NCI-H2081 treated with DMSO at 0.1 percent for 48 hours (cell line): ENCODE data around the gene CYP4B1.
"Not testable (repeated sequence)": the region's sequence is repeated elsewhere in the genome, so short reads cannot be mapped to it uniquely, and the experiment has no call there.

Experiments used
- DNase-seq: peaks from one replicate; lab custom pipeline; 2025; lab: John Stamatoyannopoulos, UW

The CYP4B1 gene

GRCh38 chr1:46816930-46817329 lies 18.1 kb downstream of the CYP4B1 start:
- no peak for DNase-seq

- no peak for DNase-seq
Measured at GRCh38 chr1:46817814-46818213, 19.0 kb downstream of the CYP4B1 start.

- DNase-seq, result no peak
Measured at GRCh38 chr1:46818591-46818990, 19.7 kb downstream of the CYP4B1 start.

GRCh38 chr1:46819335-46819734 lies 20.5 kb downstream of the CYP4B1 start:
- no peak for DNase-seq

- no peak for DNase-seq
Measured at GRCh38 chr1:46820076-46820475, 21.2 kb downstream of the CYP4B1 start.

- DNase-seq, result no peak
Measured at GRCh38 chr1:46820560-46821060, 21.8 kb downstream of the CYP4B1 start.

GRCh38 chr1:46822248-46822826 lies 23.5 kb downstream of the CYP4B1 start:
- no peak for DNase-seq

- no peak for DNase-seq
Measured at GRCh38 chr1:46823151-46823550, 24.3 kb downstream of the CYP4B1 start.

GRCh38 chr1:46826892-46827291 lies 28.0 kb downstream of the CYP4B1 start:
- not testable (repeated sequence) for DNase-seq

- DNase-seq, result no peak
Measured at GRCh38 chr1:46830665-46831322, 31.9 kb downstream of the CYP4B1 start.

GRCh38 chr1:46835469-46835868 lies 36.6 kb downstream of the CYP4B1 start:
- DNase-seq, result not testable (repeated sequence)

- not testable (repeated sequence) for DNase-seq
Measured at GRCh38 chr1:46846386-46846785, 47.5 kb downstream of the CYP4B1 start.

- not testable (repeated sequence) for DNase-seq
Measured at GRCh38 chr1:46857660-46858065, 58.8 kb downstream of the CYP4B1 start.

GRCh38 chr1:46862348-46862747 lies 63.5 kb downstream of the CYP4B1 start:
- DNase-seq, result no peak
